22Rv1 (cell line): ENCODE measurements around the gene RAI1.

Experiments
- H3K27ac ChIP-seq: fragments of 450-650 bp; 2 replicates; pipeline ENCODE4 v1.5.1; 2017
- ZFX ChIP-seq: fragments of 450-650 bp; IDR thresholded peaks from 2 replicates; pipeline ENCODE4 v1.6.1; 2017; ENCODE audit warnings: antibody characterized with exemption, borderline replicate concordance
- TF ChIP-seq, protein P1 (sequence below): fragments of 450-650 bp; IDR thresholded peaks from 2 replicates; pipeline ENCODE4 v1.5.1; 2017; ENCODE audit warnings: mild to moderate bottlenecking

Gene RAI1

DNA sequence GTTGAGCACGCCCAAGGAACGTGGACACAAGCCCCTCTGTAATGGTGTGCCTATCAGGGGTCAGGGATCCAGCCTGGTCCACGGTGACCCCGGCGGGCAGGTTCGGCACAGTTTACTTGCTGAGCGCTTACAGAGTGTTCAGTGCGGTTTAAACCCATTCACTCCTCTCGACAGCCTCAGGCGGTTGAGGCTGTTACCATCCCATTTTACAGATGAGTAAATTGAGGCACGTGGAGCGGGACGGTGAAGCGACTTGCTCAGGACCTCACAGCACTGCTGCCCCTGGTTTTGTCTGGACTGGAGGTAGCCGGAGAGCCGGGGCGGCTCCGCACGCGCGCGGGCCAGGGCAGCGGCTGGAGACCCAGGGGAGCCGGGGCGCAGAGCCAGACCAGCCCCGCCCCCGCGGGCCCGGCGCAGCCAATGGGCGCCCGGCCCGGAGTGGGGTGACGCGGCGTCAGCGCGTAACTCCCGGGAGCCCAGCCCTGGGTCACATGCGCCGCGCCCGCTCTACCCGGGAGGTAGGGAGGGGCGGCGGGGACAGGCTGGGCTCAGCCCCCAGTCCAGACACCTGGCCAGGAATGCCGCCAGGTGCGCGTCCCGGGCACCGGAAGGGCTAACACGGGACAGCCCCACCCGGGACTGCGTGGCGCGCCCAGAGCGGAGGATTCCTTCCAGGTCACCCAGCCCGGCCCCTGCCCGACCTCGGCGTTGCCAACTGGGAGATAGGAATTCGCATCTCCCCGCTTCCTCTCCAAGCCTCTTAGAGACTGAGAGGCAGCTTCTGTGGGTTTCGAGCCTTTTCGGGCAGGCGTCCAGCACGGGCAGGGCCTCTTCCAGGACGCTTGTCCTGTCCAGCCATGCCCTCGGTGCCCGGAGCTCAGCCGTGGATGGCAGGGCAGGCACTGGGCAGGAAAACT, 158.8 kb downstream of the RAI1 start:
- peak overlapping the region; percentile 95 for H3K27ac ChIP-seq
- TF ChIP-seq ZFX: no peak
- TF ChIP-seq, protein P1, sequence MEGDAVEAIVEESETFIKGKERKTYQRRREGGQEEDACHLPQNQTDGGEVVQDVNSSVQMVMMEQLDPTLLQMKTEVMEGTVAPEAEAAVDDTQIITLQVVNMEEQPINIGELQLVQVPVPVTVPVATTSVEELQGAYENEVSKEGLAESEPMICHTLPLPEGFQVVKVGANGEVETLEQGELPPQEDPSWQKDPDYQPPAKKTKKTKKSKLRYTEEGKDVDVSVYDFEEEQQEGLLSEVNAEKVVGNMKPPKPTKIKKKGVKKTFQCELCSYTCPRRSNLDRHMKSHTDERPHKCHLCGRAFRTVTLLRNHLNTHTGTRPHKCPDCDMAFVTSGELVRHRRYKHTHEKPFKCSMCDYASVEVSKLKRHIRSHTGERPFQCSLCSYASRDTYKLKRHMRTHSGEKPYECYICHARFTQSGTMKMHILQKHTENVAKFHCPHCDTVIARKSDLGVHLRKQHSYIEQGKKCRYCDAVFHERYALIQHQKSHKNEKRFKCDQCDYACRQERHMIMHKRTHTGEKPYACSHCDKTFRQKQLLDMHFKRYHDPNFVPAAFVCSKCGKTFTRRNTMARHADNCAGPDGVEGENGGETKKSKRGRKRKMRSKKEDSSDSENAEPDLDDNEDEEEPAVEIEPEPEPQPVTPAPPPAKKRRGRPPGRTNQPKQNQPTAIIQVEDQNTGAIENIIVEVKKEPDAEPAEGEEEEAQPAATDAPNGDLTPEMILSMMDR: no peak

DNA sequence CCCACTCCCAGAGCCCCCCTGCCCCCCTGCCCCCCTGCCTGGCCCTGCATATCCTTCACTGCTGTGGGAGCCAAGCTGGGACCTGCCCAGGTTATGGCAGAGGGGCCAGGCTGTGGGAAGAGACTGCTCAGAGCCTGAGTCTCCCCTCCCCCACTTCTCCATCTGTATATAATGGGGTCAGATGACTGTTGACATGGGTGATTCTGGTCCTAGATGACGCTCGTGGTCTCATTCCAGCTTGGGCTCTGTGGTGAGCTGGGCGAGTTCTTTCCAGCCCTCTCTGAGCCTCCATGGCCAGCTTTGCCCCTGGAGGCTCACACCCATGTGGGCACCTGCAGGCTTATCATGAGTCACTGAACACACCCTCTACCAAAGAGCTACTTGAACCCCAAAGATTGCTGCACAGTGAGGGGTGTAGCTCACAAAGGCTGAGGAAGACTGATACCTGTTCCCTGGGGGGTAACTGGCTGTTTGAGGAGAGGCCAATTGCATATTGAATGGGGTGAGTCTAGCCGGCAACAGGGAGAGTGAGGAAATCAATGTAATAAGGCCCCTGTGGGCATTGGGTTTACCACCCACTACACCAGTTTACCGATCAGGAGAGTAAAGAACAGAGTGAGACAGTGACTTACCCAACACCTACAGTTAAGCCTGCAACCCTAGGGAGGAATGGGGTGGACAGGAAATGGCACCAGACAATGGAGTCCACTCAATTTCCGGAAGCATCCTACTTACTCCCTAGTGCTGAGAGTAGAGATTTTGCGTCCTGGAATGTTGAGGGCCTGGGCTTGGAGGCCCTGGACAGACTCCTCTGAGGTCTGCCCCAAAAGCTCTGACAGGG, 159.7 kb downstream of the RAI1 start:
- no peak for TF ChIP-seq ZFX
- TF ChIP-seq, protein P1: no peak
- H3K27ac ChIP-seq: peak overlapping the region; percentile 95

DNA sequence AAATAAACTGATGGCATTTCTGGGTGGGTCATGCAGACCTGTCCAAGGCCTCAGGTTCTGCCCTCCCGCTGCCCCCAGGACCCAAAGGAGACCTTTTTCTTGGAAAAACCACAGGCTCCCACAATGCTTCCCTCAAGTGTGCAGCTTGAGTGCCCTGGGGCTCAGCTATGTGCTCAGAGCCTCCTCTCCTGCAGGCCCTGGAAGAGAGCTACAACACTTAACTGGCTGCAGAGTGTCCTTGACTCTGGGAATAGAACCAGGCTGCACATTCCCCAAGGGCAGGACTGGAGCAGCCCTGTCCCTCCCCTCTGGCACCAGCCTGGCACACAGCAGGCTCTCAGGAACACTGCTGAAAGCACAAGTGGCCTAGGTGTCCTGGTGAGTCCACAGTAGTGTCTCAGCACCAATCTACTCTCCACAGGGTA, 160.4 kb downstream of the RAI1 start:
- TF ChIP-seq, protein P1: no peak
- no peak for TF ChIP-seq ZFX
- peak overlapping the region; percentile 95 for H3K27ac ChIP-seq

DNA sequence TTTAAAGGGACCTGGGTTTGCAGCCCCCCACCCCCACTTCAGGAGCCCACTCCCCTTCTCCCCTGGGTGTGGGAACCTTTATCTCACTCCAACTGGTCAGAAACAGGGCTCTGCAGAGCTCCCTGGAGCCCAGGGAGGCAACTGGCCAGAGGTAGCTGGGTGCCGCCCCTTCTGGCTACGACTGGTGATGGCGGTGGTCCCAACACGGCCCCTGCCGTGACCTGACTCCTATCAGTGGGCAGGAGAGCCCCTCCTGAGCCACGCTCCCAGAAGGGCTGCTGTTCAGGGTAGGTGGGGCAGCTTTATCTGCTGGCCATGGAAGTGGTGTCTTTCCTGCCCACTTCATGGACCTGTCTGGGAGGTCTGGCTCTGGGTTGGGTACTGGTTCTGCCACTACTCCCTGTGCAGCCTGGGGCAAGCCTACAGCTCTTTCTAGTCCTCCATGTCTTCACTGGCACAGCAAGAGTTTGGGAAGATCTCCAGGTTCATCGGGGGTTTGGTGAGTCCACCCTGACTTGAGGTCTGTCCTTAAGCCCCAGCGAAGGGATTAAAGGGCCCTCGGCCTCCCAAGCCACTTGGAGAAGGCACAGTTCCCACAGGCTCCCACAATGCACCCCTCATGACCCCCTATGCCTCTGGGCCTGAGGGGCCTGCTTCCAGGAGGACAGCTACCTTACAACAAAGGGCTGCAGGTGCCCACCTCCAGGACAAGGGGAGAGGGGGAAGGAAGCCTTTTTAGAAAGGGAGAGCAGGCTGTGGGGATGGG, 161.0 kb downstream of the RAI1 start:
- TF ChIP-seq ZFX: no peak
- peak overlapping the region; percentile 95 for H3K27ac ChIP-seq

DNA sequence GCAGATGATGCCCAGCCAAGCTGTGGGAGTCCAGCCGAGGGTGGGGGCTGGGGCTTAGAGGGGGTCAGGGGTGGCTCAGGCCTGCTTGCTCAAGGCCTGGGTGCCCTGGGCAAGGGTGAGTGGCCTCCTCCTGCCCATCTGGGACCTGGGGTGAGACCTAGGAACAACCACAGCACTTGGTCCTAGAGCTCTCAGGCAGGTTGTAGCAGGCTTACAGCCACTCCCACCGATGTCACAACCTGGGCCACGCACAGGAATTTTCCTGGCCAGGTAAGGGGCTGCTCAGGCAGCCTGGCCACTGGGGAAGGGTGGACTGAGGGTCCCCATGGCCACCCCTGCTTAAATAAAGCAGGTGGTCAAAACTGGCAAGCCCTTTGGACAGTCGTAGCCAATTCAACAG, 161.8 kb downstream of the RAI1 start:
- H3K27ac ChIP-seq: peak overlapping the region; percentile 95; the same call in 1 of the 2 replicates
- TF ChIP-seq ZFX: no peak

DNA sequence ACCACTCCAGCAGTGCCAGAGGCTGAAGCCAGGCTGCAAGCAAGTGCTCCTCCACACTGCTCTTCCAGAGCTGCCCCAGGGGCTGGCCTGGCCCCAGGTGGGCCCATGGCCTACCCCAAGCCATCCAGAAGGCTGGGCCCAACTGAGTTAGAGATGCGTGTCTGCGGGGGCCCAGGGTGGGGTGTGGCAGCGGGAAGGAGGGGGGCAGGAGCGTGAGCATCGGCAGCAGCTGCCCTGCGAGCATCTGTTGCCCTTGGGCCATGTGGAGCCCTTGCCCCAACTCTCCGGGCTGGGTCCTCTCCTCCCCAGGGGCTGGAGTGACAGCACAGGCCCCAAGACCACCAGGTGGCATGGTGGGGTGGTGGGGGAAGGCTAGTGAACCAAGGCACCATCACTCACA, 162.8 kb downstream of the RAI1 start:
- no peak overlapping the region for H3K27ac ChIP-seq
- TF ChIP-seq, protein P1: no peak
- TF ChIP-seq ZFX: no peak

DNA sequence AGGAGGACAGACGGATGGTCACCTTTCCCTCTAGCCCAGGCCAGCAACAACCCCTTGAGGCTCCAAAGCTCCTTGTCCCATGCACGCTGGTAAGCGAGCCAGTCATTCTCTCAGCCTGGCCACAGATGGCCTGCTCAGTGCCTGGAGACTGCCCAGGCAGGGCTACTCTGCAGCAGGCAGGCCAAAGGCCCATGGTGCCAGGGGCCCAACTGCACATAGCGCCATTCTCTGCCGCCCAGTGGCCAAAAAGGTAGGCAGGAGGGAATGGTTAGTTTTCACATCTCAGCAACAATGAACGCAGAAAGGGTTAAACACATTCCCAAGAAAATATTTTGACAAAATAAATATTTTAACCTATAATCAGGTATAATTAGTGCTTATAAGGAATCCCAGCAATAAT, 163.2 kb downstream of the RAI1 start:
- no peak for TF ChIP-seq ZFX
- TF ChIP-seq, protein P1: no peak
- no peak overlapping the region for H3K27ac ChIP-seq
